DOHH2 (cell line): ENCODE measurements around the gene OTX2.

ENCODE experiments used
- H3F3A ChIP-seq: fragments of 200-600 bp; sonication (generic), shearing (Covaris generic); 2 replicates; pipeline ENCODE4 v1.6.0; 2016; ENCODE audit warnings: antibody characterized with exemption, mild to moderate bottlenecking; ENCODE audit not compliant: control insufficient read depth, insufficient read depth
- H3K27ac ChIP-seq: fragments of 200-600 bp; sonication (generic); 2 replicates; pipeline ENCODE4 v1.5.1; 2014; ENCODE audit warnings: low read depth, mild to moderate bottlenecking, low read length, moderate library complexity
- H3K27me3 ChIP-seq: fragments of 200-600 bp; sonication (generic); 2 replicates; pipeline ENCODE4 v1.6.1; 2014; ENCODE audit warnings: mild to moderate bottlenecking, low read length, mixed read lengths; ENCODE audit not compliant: control insufficient read depth
- H3K36me3 ChIP-seq: fragments of 200-600 bp; sonication (generic); 2 replicates; pipeline ENCODE4 v1.6.1; 2014; ENCODE audit warnings: mild to moderate bottlenecking, low read length, moderate library complexity, mixed read lengths; ENCODE audit not compliant: control insufficient read depth
- H3K4me1 ChIP-seq: fragments of 200-600 bp; sonication (generic); 2 replicates; pipeline ENCODE4 v1.6.1; 2014; ENCODE audit warnings: mild to moderate bottlenecking, low read length, mixed read lengths; ENCODE audit not compliant: control insufficient read depth
- H3K4me2 ChIP-seq: fragments of 200-600 bp; sonication (generic); 2 replicates; pipeline ENCODE4 v1.6.0; 2014; ENCODE audit warnings: mild to moderate bottlenecking, low read length, moderate library complexity
- H3K4me3 ChIP-seq: fragments of 200-600 bp; sonication (generic); 2 replicates; pipeline ENCODE4 v1.5.1; 2014; ENCODE audit warnings: mild to moderate bottlenecking, low read length, mixed read lengths
- H3K79me2 ChIP-seq: fragments of 200-600 bp; sonication (generic); 2 replicates; pipeline ENCODE4 v1.6.1; 2014; ENCODE audit warnings: mild to moderate bottlenecking, low read length, mixed read lengths; ENCODE audit not compliant: control insufficient read depth
- H3K9me2 ChIP-seq: fragments of 200-600 bp; sonication (generic); replicated peaks from 2 replicates; pipeline ENCODE4 v1.6.1; 2014; ENCODE audit warnings: mild to moderate bottlenecking, low read length, mixed read lengths; ENCODE audit not compliant: control insufficient read depth
- H3K9me3 ChIP-seq: fragments of 200-600 bp; sonication (generic); 2 replicates; pipeline ENCODE4 v1.6.1; 2014; ENCODE audit warnings: antibody characterized with exemption, low read length, mixed read lengths; ENCODE audit not compliant: control insufficient read depth, insufficient read depth
- H4K20me1 ChIP-seq: fragments of 200-600 bp; sonication (generic); 2 replicates; pipeline ENCODE4 v1.6.0; 2014; ENCODE audit warnings: low read depth, mild to moderate bottlenecking, antibody characterized with exemption, low read length, moderate library complexity; ENCODE audit not compliant: control insufficient read depth, insufficient read depth
- CTCF ChIP-seq: fragments of 200-600 bp; sonication (generic); IDR thresholded peaks from one replicate; pipeline ENCODE4 v1.5.1; 2014; ENCODE audit warnings: antibody characterized with exemption, mild to moderate bottlenecking, low read depth, low read length; ENCODE audit not compliant: poor library complexity, severe bottlenecking
- EZH2phosphoT487 ChIP-seq: fragments of 200-600 bp; sonication (generic); IDR thresholded peaks from 2 replicates; pipeline ENCODE4 v1.6.1; 2017; ENCODE audit warnings: borderline replicate concordance, mild to moderate bottlenecking, antibody characterized with exemption, low read length, moderate library complexity, mixed read lengths

OTX2 gene

DNA sequence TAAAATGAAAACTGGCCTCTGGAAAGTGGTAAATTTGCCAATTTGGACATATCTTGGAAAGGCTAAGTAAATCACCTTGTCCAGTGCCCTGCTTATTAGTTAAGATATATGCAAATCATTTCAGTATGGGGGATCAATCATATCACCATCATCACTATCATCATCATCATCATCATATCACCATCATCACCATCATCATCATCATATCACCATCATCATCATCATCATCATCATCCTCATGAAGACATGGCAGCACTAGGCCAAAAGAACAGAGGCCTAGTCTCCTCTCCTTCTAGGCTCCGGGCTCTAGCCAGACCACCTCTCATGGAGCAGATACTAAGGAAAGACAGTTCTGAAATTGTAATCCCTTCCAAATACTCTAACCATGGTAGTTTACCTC, 20.3 kb downstream of the OTX2 start:
- Histone ChIP-seq H3K9me2 (no peaks in the 10 kb centered on the region), H3K36me3 (no peaks in the 10 kb centered on the region), H3K27ac (no peak overlapping the region), H3K79me2 (no peaks in the 10 kb centered on the region), H3K27me3 (no peaks in the 10 kb centered on the region; the same call in 1 of the 2 replicates), H3K4me1 (no peaks in the 10 kb centered on the region), H4K20me1 (no peaks in the 10 kb centered on the region), H3F3A (no peaks in the 10 kb centered on the region), H3K4me3 (no peak overlapping the region), H3K9me3 (no peaks in the 10 kb centered on the region; the same call in 1 of the 2 replicates), H3K4me2 (no peak overlapping the region)
- TF ChIP-seq CTCF (no peak), EZH2phosphoT487 (no peak)

DNA sequence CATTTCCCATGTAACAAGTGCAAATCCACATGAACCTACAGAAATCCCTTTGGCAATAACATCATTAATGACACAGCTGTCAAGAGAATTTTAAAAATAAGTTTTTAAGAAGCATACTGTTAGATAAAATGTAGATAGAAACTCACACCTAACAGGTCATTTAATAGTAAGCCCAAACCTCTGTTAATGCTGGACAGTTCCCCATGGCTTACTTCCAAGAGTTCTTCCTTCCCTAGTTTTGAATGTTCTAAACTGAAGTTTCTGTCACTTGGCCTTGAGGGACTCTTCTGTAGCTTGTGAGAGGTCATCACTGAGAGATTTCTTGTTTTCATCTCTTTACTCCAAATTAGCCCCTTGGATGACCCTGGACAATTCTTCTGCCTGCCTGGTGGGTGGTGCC, 22.7 kb downstream of the OTX2 start:
- Histone ChIP-seq H3K36me3 (no peaks in the 10 kb centered on the region), H3K4me2 (no peak overlapping the region), H3K9me2 (no peaks in the 10 kb centered on the region), H3K4me3 (no peak overlapping the region), H3K79me2 (no peaks in the 10 kb centered on the region), H3K4me1 (no peaks in the 10 kb centered on the region), H4K20me1 (no peaks in the 10 kb centered on the region), H3K27ac (no peak overlapping the region), H3K27me3 (no peaks in the 10 kb centered on the region; the same call in 1 of the 2 replicates), H3K9me3 (no peaks in the 10 kb centered on the region), H3F3A (no peaks in the 10 kb centered on the region)
- TF ChIP-seq CTCF (no peak), EZH2phosphoT487 (no peak)

- Histone ChIP-seq H3F3A (no peaks in the 10 kb centered on the region), H3K27me3 (no peaks in the 10 kb centered on the region; the same call in 1 of the 2 replicates), H3K27ac (no peak overlapping the region), H3K9me3 (no peaks in the 10 kb centered on the region), H3K4me2 (no peak overlapping the region), H4K20me1 (no peaks in the 10 kb centered on the region), H3K36me3 (no peaks in the 10 kb centered on the region), H3K4me3 (no peak overlapping the region), H3K4me1 (no peaks in the 10 kb centered on the region), H3K9me2 (no peaks in the 10 kb centered on the region), H3K79me2 (no peaks in the 10 kb centered on the region)
- TF ChIP-seq EZH2phosphoT487 (no peak), CTCF (no peak)
Measured at GRCh38 chr14:56782711-56783110, 27.6 kb downstream of the OTX2 start.

DNA sequence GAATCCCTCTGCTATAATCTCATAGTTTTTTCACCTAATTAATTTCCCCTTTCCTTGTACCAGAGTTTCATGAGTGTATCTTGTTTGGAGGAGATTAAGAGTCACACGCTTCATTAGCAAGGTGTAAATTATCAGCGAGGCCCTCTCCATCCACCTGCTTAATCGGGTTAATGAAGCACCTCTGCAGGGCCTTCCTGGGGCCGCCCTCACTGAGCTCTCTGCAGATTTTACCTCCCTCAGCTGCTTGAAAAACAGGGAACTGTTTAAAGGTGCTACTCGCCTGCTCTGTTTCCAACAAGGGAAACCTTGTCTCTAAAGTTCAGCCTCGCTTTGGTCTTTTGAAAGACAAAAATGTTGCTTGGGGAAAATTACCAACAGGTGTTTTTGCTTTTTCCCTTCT, 35.8 kb downstream of the OTX2 start:
- TF ChIP-seq EZH2phosphoT487 (no peak), CTCF (no peak)
- no peak overlapping the region for H3K4me3 ChIP-seq
- no peaks in the 10 kb centered on the region for H3K36me3 ChIP-seq

More for the DNA sequence above, 35.8 kb downstream of the OTX2 start:
- no peaks in the 10 kb centered on the region for H3K79me2 ChIP-seq
- H3F3A ChIP-seq, result no peaks in the 10 kb centered on the region
- no peaks in the 10 kb centered on the region for H3K27me3 ChIP-seq
- H3K4me2 ChIP-seq, result no peak overlapping the region
- no peaks in the 10 kb centered on the region for H3K9me3 ChIP-seq
- H3K9me2 ChIP-seq, result no peaks in the 10 kb centered on the region
- no peaks in the 10 kb centered on the region for H4K20me1 ChIP-seq
- H3K4me1 ChIP-seq, result no peaks in the 10 kb centered on the region
- H3K27ac ChIP-seq, result no peak overlapping the region
